Measurements from ENCODE around the gene WDR17. TPM values are rescaled to one million over a fixed set of nuclear protein-coding genes. Genes with fewer than 3 reads are reported as not detected.

Gene WDR17
- polyA plus RNA-seq (ENCODE audit: low read depth in 6 of 6), result 1 to 10 TPM in 1 of 6 donors, under 1 TPM in 4, not detected in 1; 0.24 to 1.5 (median 0.41) TPM

DNA sequence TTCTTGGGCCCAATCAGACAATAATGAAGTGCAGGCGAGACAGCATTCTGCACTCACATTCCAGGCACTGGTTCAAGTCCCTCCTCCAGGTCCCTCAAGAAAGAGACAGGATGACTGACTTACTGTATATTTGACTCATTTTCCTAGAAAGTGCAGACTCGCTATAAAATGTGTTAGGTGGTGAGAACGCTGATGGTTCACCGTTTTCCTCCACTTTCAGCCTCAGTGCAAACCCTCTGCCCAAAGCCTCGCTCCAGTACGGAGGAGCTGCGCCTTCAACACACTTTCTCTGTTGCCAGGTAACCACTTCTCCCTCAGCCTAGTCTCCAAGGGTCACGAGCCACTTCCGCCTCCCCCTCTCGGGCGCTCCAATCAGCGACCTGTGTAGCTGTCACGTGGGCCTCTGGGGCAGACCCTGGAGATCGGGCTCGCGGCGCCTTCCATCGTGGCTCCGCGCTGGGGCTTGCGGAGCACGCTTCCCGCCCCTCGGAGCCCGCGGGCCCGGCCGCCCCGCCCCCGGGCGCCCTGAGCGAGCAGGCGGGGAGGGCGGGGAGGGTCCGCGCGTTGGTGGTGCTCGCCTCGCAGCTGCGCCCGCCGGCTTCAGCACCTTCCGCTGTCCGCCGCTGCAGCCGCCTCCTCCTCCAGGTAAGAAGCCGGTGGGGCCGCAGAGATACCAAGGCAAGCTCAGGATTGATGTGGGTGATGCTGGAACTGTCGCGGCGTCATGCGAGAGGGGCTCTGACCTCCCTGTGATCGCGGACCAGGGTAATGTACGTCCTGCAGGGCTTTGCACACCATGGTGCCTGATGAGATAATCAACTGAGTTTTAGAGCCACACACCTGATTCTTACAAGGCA, at the start of gene WDR17:
Gene WDR17 (plus strand): TSS at position 407 of the 857 bp plus-strand sequence. CDS start 45,740 bp downstream, outside the sequence.
- H3K27me3 Mint-ChIP-seq, result peaks cover 0 to 8% (median 0%) of the 10 kb centered on the region in 3 donors
- H3K27ac Mint-ChIP-seq, result peak within 1 kb of the TSS; percentile 85 to 98 (median 93)
- DNase-seq (peak; percentile 84), ATAC-seq (ENCODE audit: low read depth in 2 of 2) (peak; percentile 95 to 96)
- H3K4me1 Mint-ChIP-seq, result peaks cover 10 to 15% (median 12%) of the 10 kb centered on the region in 3 donors
- H3K4me3 Mint-ChIP-seq, result peak within 1 kb of the TSS; percentile 90 to 97 (median 94)
- no peaks in the 10 kb centered on the region for H3K36me3 Mint-ChIP-seq
- no peaks in the 10 kb centered on the region for H3K9me3 Mint-ChIP-seq

GRCh38 chr4:176016601-176017000, 49.0 kb upstream of the WDR17 start:
- peaks cover 0 to 10% (median 6%) of the 10 kb centered on the region in 7 donors for H3K9me3 Mint-ChIP-seq
- no peak for DNase-seq
- ATAC-seq (ENCODE audit: low read depth in 2 of 2), result no peak
- H3K4me3 Mint-ChIP-seq, result no peak overlapping the region
- H3K27me3 Mint-ChIP-seq, result peaks cover 0 to 5% (median under 1%) of the 10 kb centered on the region in 3 donors
- H3K27ac Mint-ChIP-seq, result peak overlapping the region in 1 of 6 donors; percentile 33
- H3K36me3 Mint-ChIP-seq, result peaks cover 0 to 10% of the 10 kb centered on the region in 2 donors
- peaks cover 28 to 41% (median 32%) of the 10 kb centered on the region in 3 donors for H3K4me1 Mint-ChIP-seq

- H3K36me3 Mint-ChIP-seq, result peaks cover 0 to 8% of the 10 kb centered on the region in 2 donors
- H3K4me3 Mint-ChIP-seq, result no peak overlapping the region
- peak overlapping the region in 1 of 6 donors; percentile 71 for H3K27ac Mint-ChIP-seq
- peaks cover 0 to 17% (median 14%) of the 10 kb centered on the region in 3 donors for H3K27me3 Mint-ChIP-seq
- DNase-seq (no peak), ATAC-seq (ENCODE audit: low read depth in 2 of 2) (no peak)
- peaks cover 0 to 7% (median 6%) of the 10 kb centered on the region in 7 donors for H3K9me3 Mint-ChIP-seq
- peaks cover 6 to 8% (median 8%) of the 10 kb centered on the region in 3 donors for H3K4me1 Mint-ChIP-seq
Observed at GRCh38 chr4:176020481-176021085, 45.1 kb upstream of the WDR17 start.

GRCh38 chr4:176030391-176030790, 35.2 kb upstream of the WDR17 start:
- peaks cover 7 to 23% (median 9%) of the 10 kb centered on the region in 3 donors for H3K27me3 Mint-ChIP-seq
- H3K27ac Mint-ChIP-seq, result no peak overlapping the region
- H3K36me3 Mint-ChIP-seq, result no peaks in the 10 kb centered on the region
- H3K4me1 Mint-ChIP-seq, result no peaks in the 10 kb centered on the region
- DNase-seq, result no peak
- no peak for ATAC-seq (ENCODE audit: low read depth in 2 of 2)
- no peak overlapping the region for H3K4me3 Mint-ChIP-seq
- peaks cover 0 to 4% (median 0%) of the 10 kb centered on the region in 7 donors for H3K9me3 Mint-ChIP-seq

GRCh38 chr4:176031922-176032321, 33.7 kb upstream of the WDR17 start:
- DNase-seq (no peak), ATAC-seq (ENCODE audit: low read depth in 2 of 2) (no peak)
- Mint-ChIP-seq H3K4me3 (no peak overlapping the region), H3K4me1 (peaks cover 0 to 4% (median 0%) of the 10 kb centered on the region in 3 donors), H3K9me3 (peaks cover 0 to 4% (median 0%) of the 10 kb centered on the region in 7 donors), H3K27me3 (peaks cover 2 to 12% (median 9%) of the 10 kb centered on the region in 3 donors), H3K36me3 (no peaks in the 10 kb centered on the region), H3K27ac (no peak overlapping the region)

DNA sequence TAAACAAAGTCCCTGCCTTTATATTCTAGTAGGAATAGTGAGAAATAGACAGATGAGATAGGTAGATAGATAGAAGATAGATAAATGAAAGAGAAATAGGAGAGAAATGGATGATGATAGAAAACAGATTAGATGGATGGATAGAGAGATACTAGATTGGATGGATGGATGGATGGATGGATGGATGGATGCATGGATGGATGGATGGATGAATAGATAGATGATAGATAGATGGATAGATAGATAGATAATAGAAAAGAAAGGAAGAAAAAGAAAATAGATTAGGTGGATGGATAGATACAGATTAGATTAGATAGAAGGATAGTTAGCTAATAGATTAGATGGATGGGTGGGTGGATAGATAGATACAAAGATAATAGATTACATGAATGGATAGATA, 33.2 kb upstream of the WDR17 start:
- Mint-ChIP-seq H3K36me3 (no peaks in the 10 kb centered on the region), H3K27me3 (peaks cover 0 to 9% (median 6%) of the 10 kb centered on the region in 3 donors), H3K9me3 (peaks cover 0 to 4% (median 0%) of the 10 kb centered on the region in 7 donors), H3K4me3 (no peak overlapping the region), H3K27ac (no peak overlapping the region), H3K4me1 (peaks cover 0 to 4% (median 0%) of the 10 kb centered on the region in 3 donors)
- ATAC-seq (ENCODE audit: low read depth in 2 of 2) (no peak), DNase-seq (no peak)

DNA sequence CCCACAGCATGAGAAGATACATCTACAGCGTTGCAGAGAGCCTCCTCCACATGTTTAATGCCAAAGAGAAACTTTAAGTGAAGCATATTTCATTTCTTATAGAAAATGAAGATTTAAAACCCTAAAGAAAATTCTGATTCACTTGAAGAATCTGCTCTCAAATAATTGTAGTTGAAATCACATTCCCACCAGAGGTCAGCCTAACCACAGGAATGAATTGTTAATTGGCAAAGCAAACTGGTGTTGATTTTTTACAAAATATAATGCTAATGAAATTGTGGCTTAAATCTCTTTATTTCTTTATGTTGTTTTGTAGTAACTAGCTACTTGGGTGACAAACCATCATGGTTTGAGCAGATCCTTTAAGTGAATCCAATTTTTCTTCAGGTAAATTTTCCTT, 31.1 kb upstream of the WDR17 start:
- H3K4me1 Mint-ChIP-seq, result peaks cover 0 to 4% (median 0%) of the 10 kb centered on the region in 3 donors
- H3K27ac Mint-ChIP-seq, result no peak overlapping the region
- ATAC-seq (ENCODE audit: low read depth in 2 of 2), result no peak
- peaks cover 0 to 11% (median 9%) of the 10 kb centered on the region in 3 donors for H3K27me3 Mint-ChIP-seq
- H3K9me3 Mint-ChIP-seq, result peaks cover 0 to 17% (median 10%) of the 10 kb centered on the region in 7 donors
- peak; percentile 21 for DNase-seq
- no peaks in the 10 kb centered on the region for H3K36me3 Mint-ChIP-seq
- H3K4me3 Mint-ChIP-seq, result no peak overlapping the region

GRCh38 chr4:176034936-176035335, 30.7 kb upstream of the WDR17 start:
- no peak for ATAC-seq (ENCODE audit: low read depth in 2 of 2)
- H3K4me1 Mint-ChIP-seq, result peaks cover 0 to 4% (median 0%) of the 10 kb centered on the region in 3 donors

DNA sequence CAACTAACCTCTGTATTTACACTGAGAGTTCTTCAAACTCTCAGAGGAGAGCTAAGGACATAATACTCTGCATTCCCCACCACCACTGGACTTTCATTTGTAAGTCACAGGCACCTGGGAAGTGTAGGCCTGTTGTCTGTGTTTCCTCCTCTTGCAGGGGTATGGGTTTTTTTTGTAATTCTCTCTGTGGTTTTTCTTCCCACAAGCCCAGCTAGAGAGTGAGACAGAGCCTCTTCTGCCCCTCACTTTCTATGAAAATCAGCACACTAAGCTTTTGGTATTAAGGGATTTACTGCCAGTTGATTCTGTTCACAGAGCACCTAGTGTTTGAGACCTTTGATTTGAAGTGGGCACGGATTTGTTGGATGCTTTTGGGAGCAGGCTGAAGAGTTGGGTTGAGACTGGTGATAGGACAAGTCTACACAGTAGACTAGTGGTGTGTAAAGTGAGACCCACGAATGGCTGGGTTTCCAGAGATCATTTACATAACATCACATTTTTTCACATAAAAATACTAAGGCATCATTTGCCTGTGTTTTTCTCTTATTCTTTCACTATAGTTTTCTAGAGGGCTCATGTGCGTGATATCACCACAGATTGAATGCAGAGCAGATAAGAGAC, 28.9 kb upstream of the WDR17 start:
- peak overlapping the region in 2 of 6 donors; percentile 5 to 51 for H3K27ac Mint-ChIP-seq
- DNase-seq (no peak), ATAC-seq (ENCODE audit: low read depth in 2 of 2) (no peak)
- H3K27me3 Mint-ChIP-seq, result peaks cover 0 to 25% (median 9%) of the 10 kb centered on the region in 3 donors
- no peaks in the 10 kb centered on the region for H3K36me3 Mint-ChIP-seq
- peaks cover 0 to 23% (median 14%) of the 10 kb centered on the region in 7 donors for H3K9me3 Mint-ChIP-seq
- peaks cover 0 to 4% (median 0%) of the 10 kb centered on the region in 3 donors for H3K4me1 Mint-ChIP-seq
- H3K4me3 Mint-ChIP-seq, result no peak overlapping the region

More at GRCh38 chr4:176034936-176035335, 30.7 kb upstream of the WDR17 start:
- Mint-ChIP-seq H3K27ac (no peak overlapping the region), H3K36me3 (no peaks in the 10 kb centered on the region), H3K9me3 (peaks cover 0 to 21% (median 14%) of the 10 kb centered on the region in 7 donors), H3K27me3 (peaks cover 0 to 16% (median 9%) of the 10 kb centered on the region in 3 donors), H3K4me3 (no peak overlapping the region)
- no peak for DNase-seq

GRCh38 chr4:176038789-176039188, 26.9 kb upstream of the WDR17 start:
- no peaks in the 10 kb centered on the region for H3K36me3 Mint-ChIP-seq
- H3K4me3 Mint-ChIP-seq, result no peak overlapping the region
- DNase-seq (no peak), ATAC-seq (ENCODE audit: low read depth in 2 of 2) (no peak)
- H3K27ac Mint-ChIP-seq, result no peak overlapping the region
- H3K9me3 Mint-ChIP-seq, result peaks cover 0 to 20% (median 14%) of the 10 kb centered on the region in 7 donors
- peaks cover 0 to 4% (median 0%) of the 10 kb centered on the region in 3 donors for H3K4me1 Mint-ChIP-seq
- H3K27me3 Mint-ChIP-seq, result peaks cover 13 to 43% (median 16%) of the 10 kb centered on the region in 3 donors

DNA sequence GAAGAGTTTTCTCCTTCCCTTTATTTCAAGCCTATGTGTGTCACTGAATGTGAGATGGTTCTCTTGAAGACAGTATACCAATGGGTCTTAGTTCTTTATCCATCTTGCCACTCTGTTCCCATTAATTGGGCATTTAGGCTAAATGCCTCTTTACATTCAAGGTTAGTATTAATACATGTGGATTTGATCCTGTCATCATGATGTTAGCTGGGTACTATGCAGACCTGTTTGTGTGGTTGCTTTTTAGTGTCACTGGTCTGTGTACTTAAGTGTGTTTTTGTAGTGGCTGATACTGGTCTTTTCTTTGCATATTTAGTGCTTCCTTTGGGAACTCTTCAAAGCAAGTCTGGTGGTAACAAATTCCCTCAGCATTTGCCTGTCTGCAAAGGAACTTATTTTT, 23.4 kb upstream of the WDR17 start:
- no peak overlapping the region for H3K4me3 Mint-ChIP-seq
- peaks cover 35 to 68% (median 39%) of the 10 kb centered on the region in 3 donors for H3K27me3 Mint-ChIP-seq
- DNase-seq (no peak), ATAC-seq (ENCODE audit: low read depth in 2 of 2) (no peak)
- no peaks in the 10 kb centered on the region for H3K4me1 Mint-ChIP-seq
- no peaks in the 10 kb centered on the region for H3K36me3 Mint-ChIP-seq
- H3K27ac Mint-ChIP-seq, result no peak overlapping the region
- H3K9me3 Mint-ChIP-seq, result peaks cover 0 to 20% (median 11%) of the 10 kb centered on the region in 7 donors

DNA sequence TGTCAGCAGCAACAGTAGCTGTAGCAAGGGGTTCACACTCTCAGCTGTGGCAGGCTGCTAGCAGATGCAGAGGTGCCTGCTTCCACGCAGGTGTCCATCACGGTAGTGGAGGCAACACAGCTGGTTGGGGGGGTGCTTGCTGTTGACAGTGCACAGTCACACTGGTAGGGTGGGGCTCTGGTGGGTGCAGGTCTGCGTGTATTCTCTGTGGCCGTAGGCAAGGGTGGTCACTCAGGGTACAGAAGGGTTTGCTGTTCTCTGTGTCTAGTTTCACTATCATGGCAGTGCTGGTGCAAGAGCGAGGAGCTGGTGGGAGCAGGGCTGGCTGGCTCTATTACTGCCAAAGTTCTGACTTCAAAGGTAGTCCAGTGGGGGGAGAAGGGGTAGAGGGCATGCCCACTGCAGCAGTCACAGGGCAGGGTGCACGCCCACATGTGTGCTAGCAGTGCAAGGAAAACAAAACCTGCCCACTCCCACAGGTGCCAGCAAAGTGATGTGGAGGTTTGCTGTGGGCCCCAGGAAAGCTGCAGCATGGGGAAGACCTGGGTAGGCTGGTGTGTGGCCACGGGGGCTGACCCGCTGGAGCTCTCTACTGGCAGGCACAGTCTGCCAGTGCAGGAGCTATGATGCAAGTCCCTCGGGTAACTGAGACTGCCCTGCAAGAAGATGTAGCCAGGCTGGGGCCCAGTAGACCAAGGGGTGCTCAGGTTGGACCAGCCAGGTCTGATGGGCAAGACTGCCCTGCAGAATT, 21.6 kb upstream of the WDR17 start:
- DNase-seq (no peak), ATAC-seq (ENCODE audit: low read depth in 2 of 2) (no peak)
- no peaks in the 10 kb centered on the region for H3K4me1 Mint-ChIP-seq
- H3K9me3 Mint-ChIP-seq, result peaks cover 0 to 14% (median 8%) of the 10 kb centered on the region in 7 donors
- H3K4me3 Mint-ChIP-seq, result no peak overlapping the region
- no peaks in the 10 kb centered on the region for H3K36me3 Mint-ChIP-seq
- no peak overlapping the region for H3K27ac Mint-ChIP-seq
- peaks cover 39 to 79% (median 57%) of the 10 kb centered on the region in 3 donors for H3K27me3 Mint-ChIP-seq

Measured in naive B cell (primary cell).